Measurements from ENCODE around the gene POLR1A.

Gene POLR1A

GRCh38 chr2:86021396-86022378, 84.0 kb downstream of the POLR1A start:
- DNase-seq (ENCODE audit: low read depth) = no peak

DNA sequence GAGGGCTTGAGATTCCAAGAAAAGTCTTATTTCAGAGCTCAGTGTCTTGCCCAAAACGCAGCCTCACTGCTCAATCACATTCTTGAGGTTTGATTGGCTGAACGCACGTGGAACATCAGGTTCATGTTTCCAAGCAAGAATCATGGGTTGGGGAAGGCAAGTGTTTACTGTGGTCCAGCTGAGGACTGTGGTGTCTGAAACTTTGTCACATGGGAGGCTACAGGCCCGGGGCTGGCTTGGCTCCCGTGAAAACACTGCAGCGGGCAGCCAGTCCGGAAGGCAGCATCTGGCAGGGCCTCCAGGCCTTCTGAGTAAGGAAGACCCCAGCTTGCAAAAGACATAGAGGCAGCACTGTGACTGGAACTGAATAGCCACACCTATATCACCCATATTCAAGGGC, 84.7 kb downstream of the POLR1A start:
- DNase-seq (ENCODE audit: low read depth) = no peak

DNA sequence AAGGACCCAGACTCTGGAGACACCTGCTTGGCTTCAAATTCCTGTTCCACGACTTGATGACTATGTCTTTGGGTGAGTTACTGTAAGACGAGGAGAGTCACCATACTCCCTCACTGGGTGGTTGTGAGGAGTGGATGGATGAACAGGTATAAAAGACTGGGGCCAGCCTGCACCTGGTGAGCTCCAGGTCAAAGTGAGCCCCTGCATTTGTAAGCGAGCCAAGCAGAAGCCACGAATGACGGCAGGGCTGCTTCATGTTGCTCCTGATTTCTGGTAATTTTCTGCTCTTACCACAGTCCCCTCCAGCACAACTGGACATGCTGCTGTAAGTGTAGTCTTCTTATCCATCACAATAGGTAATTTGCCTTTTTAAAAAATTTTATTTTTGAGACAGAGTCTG, 86.6 kb downstream of the POLR1A start:
- DNase-seq (ENCODE audit: low read depth) = no peak

DNA sequence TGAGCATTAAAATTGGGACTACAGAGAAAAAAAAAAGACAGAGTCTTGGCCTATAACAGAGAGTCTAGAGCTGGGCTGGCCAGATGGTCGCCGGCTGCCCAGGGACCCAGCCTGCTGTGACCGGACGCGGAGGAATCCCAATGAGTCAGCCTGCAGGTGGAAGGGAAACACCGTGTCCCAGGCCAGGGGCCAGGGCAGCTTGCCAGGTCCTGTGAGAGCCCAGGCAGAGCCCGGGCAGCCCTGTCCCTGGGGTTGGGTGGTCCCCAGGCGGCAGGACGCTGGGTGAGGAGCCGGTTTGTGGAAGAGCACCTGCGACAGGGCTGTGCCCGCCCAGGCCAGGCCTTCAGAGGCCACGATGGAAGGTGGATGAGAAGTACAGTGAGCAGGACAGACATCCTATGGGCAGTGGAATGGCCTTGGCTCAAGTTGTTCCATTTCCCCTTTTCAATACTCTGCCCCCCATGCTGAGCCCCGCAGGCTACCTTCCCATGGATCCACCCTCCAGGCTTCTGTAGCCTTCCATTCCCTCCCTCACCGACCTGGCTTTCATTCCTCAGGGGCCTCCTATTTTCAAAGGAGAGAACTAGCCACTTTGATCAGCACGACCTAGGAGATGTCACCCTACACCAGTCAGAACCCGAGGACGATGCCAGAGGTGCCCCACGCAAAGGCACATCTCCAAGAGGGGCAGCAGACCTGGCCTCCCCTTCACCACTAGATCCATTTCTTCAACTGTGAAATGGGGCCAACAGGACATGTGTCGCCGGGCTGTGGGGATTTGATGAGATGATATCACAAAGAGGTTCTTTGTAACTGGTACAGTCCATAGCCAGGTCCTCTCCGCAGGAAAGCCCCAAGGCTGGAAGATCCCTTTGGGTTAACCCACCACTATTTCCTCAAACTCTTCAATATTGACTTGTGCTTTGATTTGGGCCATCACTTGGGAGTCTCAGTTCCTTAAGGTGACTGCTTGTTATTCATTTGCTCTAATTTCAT, 87.5 kb downstream of the POLR1A start:
- DNase-seq (ENCODE audit: low read depth) = no peak

DNA sequence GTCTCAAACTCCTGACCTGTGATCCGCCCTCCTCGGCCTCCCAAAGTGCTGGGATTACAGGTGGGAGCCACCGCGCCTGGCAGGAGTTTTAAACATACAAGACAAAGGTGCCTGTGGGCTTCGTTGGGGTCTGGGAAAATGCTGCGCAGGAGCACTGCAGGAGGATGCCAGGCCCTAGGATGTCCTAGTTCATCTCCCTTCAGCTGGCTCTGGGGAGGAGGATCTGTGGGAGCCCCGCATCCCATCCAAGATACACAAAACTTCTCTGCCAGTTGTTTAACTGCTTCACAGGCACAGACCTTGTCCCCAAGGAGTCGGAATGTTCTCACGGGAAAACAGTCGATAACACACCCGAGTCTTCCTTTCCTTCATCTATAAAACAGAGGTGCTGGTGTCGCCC, 89.1 kb downstream of the POLR1A start:
- DNase-seq (ENCODE audit: low read depth) = no peak

DNA sequence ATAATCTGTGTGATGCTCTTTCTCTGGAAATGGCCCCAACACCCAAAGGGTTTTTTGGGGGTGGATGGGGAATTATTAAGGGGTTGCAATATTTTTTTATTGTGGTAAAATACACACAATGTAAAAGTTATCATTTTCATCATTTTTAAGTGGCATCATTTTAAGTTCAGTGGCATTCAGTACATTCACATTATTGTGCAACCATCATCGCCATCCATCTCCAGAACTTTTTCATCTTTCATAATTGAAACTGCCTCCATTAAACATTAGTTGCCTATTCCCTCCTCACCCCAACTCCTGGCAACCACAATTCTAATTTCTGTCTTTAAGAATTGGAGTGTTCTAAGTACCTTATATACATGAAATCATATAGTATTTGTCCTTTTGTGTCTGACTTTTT, 90.0 kb downstream of the POLR1A start:
- no peak for DNase-seq (ENCODE audit: low read depth)

- DNase-seq (ENCODE audit: low read depth) = no peak
These were observed 90.7 kb downstream of the POLR1A start for GRCh38 chr2:86015006-86015405.

DNA sequence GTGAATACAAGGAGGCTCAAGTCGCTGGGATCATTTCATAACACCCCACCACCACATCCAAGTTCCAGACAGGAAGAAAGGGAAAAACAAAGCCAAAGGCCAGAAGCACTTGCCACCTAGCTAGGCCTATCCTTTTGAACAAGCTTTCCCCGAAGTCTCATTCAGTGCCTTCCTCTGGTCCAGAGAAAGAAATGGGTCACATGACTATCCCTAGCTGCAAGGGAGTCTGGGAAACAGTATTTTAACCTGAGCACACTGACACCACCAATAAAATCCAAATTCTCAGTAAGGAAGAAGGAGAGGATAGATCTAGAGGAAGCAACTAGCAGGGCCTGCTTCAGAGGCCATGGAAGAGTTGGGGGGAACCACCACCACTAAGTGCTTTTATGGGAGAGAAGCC, 91.2 kb downstream of the POLR1A start:
- no peak for DNase-seq (ENCODE audit: low read depth)

- no peak for DNase-seq (ENCODE audit: low read depth)
These were observed 93.5 kb downstream of the POLR1A start for GRCh38 chr2:86012007-86012712.

- DNase-seq (ENCODE audit: low read depth) = no peak
These were observed 94.2 kb downstream of the POLR1A start for GRCh38 chr2:86011449-86011941.

DNA sequence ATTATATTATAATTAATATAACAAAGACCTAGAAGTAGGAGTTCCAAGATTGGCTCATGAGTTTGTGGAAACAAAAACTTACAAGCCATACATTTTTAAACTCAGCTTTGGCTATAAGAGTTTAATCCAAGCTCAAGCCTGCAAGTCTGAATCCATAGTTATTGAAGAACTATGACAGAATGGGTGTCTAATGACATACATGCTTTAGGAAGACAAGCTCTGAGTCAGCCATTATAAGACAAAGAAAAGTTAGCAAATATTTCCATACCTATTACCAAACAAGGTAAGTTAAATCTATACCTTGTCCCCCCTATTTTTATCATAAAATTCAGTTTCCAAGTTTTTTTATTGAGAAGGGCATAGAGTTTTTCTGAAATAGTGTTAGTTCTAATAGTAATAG, 95.6 kb downstream of the POLR1A start:
- no peak for DNase-seq (ENCODE audit: low read depth)

DNA sequence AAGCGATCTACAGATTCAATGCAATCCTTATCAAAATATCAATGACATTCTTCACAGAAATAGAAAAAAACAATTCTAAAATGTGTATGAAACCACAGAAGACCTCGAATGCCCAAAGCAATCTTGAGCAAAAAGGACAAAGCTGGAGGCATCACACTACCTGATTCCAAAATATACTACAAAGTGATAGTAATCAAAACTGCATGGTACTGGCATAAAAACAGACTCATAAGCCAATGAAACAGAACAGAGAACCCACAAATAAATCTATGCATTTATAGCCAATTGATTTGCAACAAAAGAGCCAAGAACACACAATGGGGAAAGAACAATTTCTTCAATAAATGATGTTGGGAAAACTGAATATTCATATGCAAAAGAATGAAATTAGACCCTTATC, 99.2 kb downstream of the POLR1A start:
- no peak for DNase-seq (ENCODE audit: low read depth)

- DNase-seq (ENCODE audit: low read depth) = no peak
These were observed 101.7 kb downstream of the POLR1A start for GRCh38 chr2:86003967-86004366.

DNA sequence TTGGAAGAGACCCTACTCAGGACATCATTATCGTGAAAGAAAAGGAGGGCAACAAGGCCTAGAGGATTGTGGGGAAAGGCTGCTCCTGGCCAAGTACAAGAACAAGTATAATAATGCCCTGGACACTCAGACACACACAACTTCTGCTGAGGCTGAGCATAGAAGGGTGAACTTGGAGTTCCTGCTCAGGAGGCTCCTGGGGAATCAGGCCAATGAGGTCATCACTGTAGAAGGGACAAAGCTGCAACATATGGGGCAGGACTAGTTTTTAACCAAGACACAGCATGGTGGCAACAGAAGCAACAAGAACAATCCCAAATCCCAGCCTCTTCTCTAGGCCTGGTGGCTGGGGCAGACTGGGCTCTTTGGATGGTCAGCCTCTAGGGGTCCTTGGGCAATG, 102.6 kb downstream of the POLR1A start:
- no peak for DNase-seq (ENCODE audit: low read depth)

- DNase-seq (ENCODE audit: low read depth) = no peak
These were observed 103.3 kb downstream of the POLR1A start for GRCh38 chr2:86002375-86002774.

- no peak for DNase-seq (ENCODE audit: low read depth)
These were observed 104.4 kb downstream of the POLR1A start for GRCh38 chr2:86001326-86001725.

- no peak for DNase-seq (ENCODE audit: low read depth)
These were observed 104.8 kb downstream of the POLR1A start for GRCh38 chr2:86000938-86001312.

DNA sequence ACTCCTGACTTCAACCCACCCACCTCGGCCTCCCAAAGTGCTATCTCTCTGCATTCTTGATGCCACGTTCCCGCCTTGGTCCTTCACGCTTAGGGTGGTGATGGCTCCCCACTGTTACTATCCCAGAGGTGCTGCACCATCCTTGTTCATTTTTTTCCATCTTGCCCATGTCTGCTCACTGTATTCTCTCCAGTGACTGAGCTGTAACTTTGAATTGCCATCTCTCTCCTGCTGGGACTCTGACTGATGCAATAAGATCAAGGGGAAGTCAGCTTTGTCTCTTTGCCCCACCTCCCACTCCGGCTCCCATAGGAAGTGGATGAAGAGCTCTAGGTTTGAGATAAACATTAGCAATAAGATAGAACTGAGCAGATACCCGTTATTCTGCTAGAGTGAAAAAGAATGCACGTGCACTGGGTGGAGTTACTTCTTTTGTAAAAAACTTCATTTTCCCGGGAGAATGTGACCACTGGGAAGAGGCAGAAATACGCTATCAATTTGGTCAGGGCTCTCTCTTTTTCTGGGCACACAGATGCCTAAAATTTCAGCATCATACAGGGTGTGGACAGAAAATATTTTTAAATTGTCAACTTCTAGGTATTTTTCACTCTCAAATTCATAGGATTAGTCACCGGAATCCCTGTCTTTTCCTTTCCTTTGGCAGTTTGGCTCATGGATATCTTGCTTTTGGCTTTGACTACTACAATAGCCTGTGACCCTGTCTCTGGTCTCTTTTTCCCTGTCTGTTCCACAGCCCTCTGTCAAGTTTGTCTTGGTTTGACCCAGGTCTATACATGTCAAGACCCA, 105.4 kb downstream of the POLR1A start:
- DNase-seq (ENCODE audit: low read depth) = no peak

- no peak for DNase-seq (ENCODE audit: low read depth)
These were observed 106.4 kb downstream of the POLR1A start for GRCh38 chr2:85999061-85999831.
